Large intestine (tissue), 12 donors: ENCODE data around the gene LRRC59. TPM values are rescaled to one million over a fixed set of nuclear protein-coding genes. Genes with fewer than 3 reads are reported as not detected.

Experiments
- DNase-seq, 2 donors: peaks; one replicate each; pipeline versions ENCODE4 v3.0.0 to v3.0.0-alpha.2; 2013
- H3K27ac ChIP-seq: one replicate; pipeline ENCODE4 v1.5.1; 2013; ENCODE audit warnings: low read length
- H3K27me3 ChIP-seq: 2 replicates; pipeline ENCODE4 v1.6.1; 2013; ENCODE audit warnings: low read length; ENCODE audit not compliant: control insufficient read depth, insufficient read depth
- H3K36me3 ChIP-seq: 2 replicates; pipeline ENCODE4 v1.6.1; 2013; ENCODE audit warnings: low read length; ENCODE audit not compliant: control insufficient read depth, insufficient read depth
- H3K4me1 ChIP-seq: one replicate; pipeline ENCODE4 v1.6.1; 2013; ENCODE audit warnings: low read length; ENCODE audit not compliant: control insufficient read depth, insufficient read depth
- H3K4me3 ChIP-seq: one replicate; pipeline ENCODE4 v1.5.1; 2013; ENCODE audit warnings: low read length
- H3K9me3 ChIP-seq: one replicate; pipeline ENCODE4 v1.6.1; 2013; ENCODE audit warnings: mild to moderate bottlenecking, low read depth, low read length, moderate library complexity; ENCODE audit not compliant: control insufficient read depth
- WGBS: methylation state at CpG from one replicate; pipeline ENCODE4 v1.1.5; 2013; ENCODE audit warnings: low lambda C conversion rate; ENCODE audit not compliant: insufficient coverage; 5-methylcytosine and 5-hydroxymethylcytosine counted together
- long read RNA-seq, 11 donors: transcript quantifications; one replicate each; lab custom pipeline, GENCODE V29; 2026
- polyA plus RNA-seq: library from polyadenylated mRNA; unstranded; fragments of 120-200 nt; gene quantifications from one replicate; pipeline ENCODE4 v1.2.1, GENCODE V29; 2013

Gene LRRC59
- polyA plus RNA-seq: 79.8 TPM
- long read RNA-seq, donor 1, transcript LRRC59-201 (7 exons, 2,910 nt): major isoform, 19 of 19 reads
- long read RNA-seq, donor 1, partial matches to known transcripts: 0 of 19 reads
- long read RNA-seq, donor 1, other reads (novel, unspliced or antisense): 0 of 19 reads
- long read RNA-seq, donor 2, transcript LRRC59-201 (7 exons, 2,910 nt): major isoform, 31 of 33 reads
- long read RNA-seq, donor 2, partial matches to known transcripts: 0 of 33 reads
- long read RNA-seq, donor 2, other reads (novel, unspliced or antisense): 0 of 33 reads
- long read RNA-seq, donor 3: 0 reads
- long read RNA-seq, donor 4, partial matches to known transcripts: 0 of 1 reads
- long read RNA-seq, donor 4, other reads (novel, unspliced or antisense): 0 of 1 reads
- long read RNA-seq, donor 5, transcript LRRC59-201 (7 exons, 2,910 nt): major isoform, 14 of 14 reads
- long read RNA-seq, donor 5, partial matches to known transcripts: 0 of 14 reads
- long read RNA-seq, donor 5, other reads (novel, unspliced or antisense): 0 of 14 reads
- long read RNA-seq, donor 6, transcript LRRC59-201 (7 exons, 2,910 nt): major isoform, 29 of 29 reads
- long read RNA-seq, donor 6, partial matches to known transcripts: 0 of 29 reads
- long read RNA-seq, donor 6, other reads (novel, unspliced or antisense): 0 of 29 reads
- long read RNA-seq, donor 7, transcript LRRC59-201 (7 exons, 2,910 nt): major isoform, 8 of 8 reads
- long read RNA-seq, donor 7, partial matches to known transcripts: 0 of 8 reads
- long read RNA-seq, donor 7, other reads (novel, unspliced or antisense): 0 of 8 reads
- long read RNA-seq, donor 8, transcript LRRC59-201 (7 exons, 2,910 nt): major isoform, 25 of 26 reads
- long read RNA-seq, donor 8, partial matches to known transcripts: 0 of 26 reads
- long read RNA-seq, donor 8, other reads (novel, unspliced or antisense): 0 of 26 reads
- long read RNA-seq, donor 9, transcript LRRC59-201 (7 exons, 2,910 nt): major isoform, 18 of 19 reads
- long read RNA-seq, donor 9, partial matches to known transcripts: 0 of 19 reads
- long read RNA-seq, donor 9, other reads (novel, unspliced or antisense): 0 of 19 reads
- long read RNA-seq, donor 10, transcript LRRC59-201 (7 exons, 2,910 nt): major isoform, 39 of 39 reads
- long read RNA-seq, donor 10, partial matches to known transcripts: 0 of 39 reads
- long read RNA-seq, donor 10, other reads (novel, unspliced or antisense): 0 of 39 reads
- long read RNA-seq, donor 11, transcript LRRC59-201 (7 exons, 2,910 nt): major isoform, 18 of 18 reads
- long read RNA-seq, donor 11, partial matches to known transcripts: 0 of 18 reads
- long read RNA-seq, donor 11, other reads (novel, unspliced or antisense): 0 of 18 reads

GRCh38 chr17:50397111-50397918 lies at the start of gene LRRC59:
TSS of gene LRRC59 (minus strand) at chr17:50397523. CDS start at chr17:50397317, 206 bp downstream.
- H3K4me1 ChIP-seq: no peaks in the 10 kb centered on the region
- WGBS: no CpG with 5 or more reads among the region's 70 CpGs

GRCh38 chr17:50445730-50446325 lies 48.5 kb upstream of the LRRC59 start:
- no CpG with 5 or more reads among the region's 1 CpG for WGBS
- H3K9me3 ChIP-seq: no peaks in the 10 kb centered on the region
- no peak for DNase-seq
- H3K36me3 ChIP-seq: no peaks in the 10 kb centered on the region
- H3K4me3 ChIP-seq: no peak overlapping the region
- H3K27ac ChIP-seq: no peak overlapping the region
- no peaks in the 10 kb centered on the region for H3K27me3 ChIP-seq
- peaks cover 40% of the 10 kb centered on the region for H3K4me1 ChIP-seq

More at GRCh38 chr17:50397111-50397918, at the start of gene LRRC59:
- H3K27ac ChIP-seq: peak within 1 kb of the TSS; percentile 90
- peak; percentile 84 to 85 for DNase-seq
- peak within 1 kb of the TSS; percentile 99 for H3K4me3 ChIP-seq
- no peaks in the 10 kb centered on the region for H3K27me3 ChIP-seq
- peaks cover 28% of the 10 kb centered on the region for H3K36me3 ChIP-seq
- peaks cover 2% of the 10 kb centered on the region for H3K9me3 ChIP-seq

- no peaks in the 10 kb centered on the region for H3K36me3 ChIP-seq
- H3K4me3 ChIP-seq: no peak overlapping the region
- H3K4me1 ChIP-seq: peaks cover 47% of the 10 kb centered on the region
- 100% methylated on average over 1 of the region's 6 CpGs for WGBS
- no peaks in the 10 kb centered on the region for H3K27me3 ChIP-seq
- no peak for DNase-seq
- H3K9me3 ChIP-seq: no peaks in the 10 kb centered on the region
- H3K27ac ChIP-seq: no peak overlapping the region
These were observed 47.8 kb upstream of the LRRC59 start for GRCh38 chr17:50444841-50445715.

GRCh38 chr17:50443505-50443974 lies 46.2 kb upstream of the LRRC59 start:
- no peaks in the 10 kb centered on the region for H3K36me3 ChIP-seq
- H3K9me3 ChIP-seq: no peaks in the 10 kb centered on the region
- H3K27ac ChIP-seq: peak overlapping the region; percentile 31
- no peaks in the 10 kb centered on the region for H3K27me3 ChIP-seq
- H3K4me1 ChIP-seq: peaks cover 53% of the 10 kb centered on the region
- no CpG with 5 or more reads among the region's 3 CpGs for WGBS
- peak in 1 of 2 donors; percentile 66 for DNase-seq
- no peak overlapping the region for H3K4me3 ChIP-seq

GRCh38 chr17:50440838-50441829 lies 43.8 kb upstream of the LRRC59 start:
- no CpG with 5 or more reads among the region's 10 CpGs for WGBS
- peaks cover 5% of the 10 kb centered on the region for H3K36me3 ChIP-seq
- DNase-seq: no peak
- H3K27ac ChIP-seq: peak overlapping the region; percentile 89
- no peaks in the 10 kb centered on the region for H3K9me3 ChIP-seq
- no peak overlapping the region for H3K4me3 ChIP-seq
- peaks cover 42% of the 10 kb centered on the region for H3K4me1 ChIP-seq
- H3K27me3 ChIP-seq: no peaks in the 10 kb centered on the region

GRCh38 chr17:50440172-50440837 lies 43.0 kb upstream of the LRRC59 start:
- peak; percentile 83 to 90 for DNase-seq
- Histone ChIP-seq H3K36me3 (peaks cover 5% of the 10 kb centered on the region), H3K9me3 (no peaks in the 10 kb centered on the region), H3K4me1 (peaks cover 42% of the 10 kb centered on the region), H3K27me3 (no peaks in the 10 kb centered on the region), H3K4me3 (no peak overlapping the region), H3K27ac (peak overlapping the region; percentile 89)
- WGBS: no CpG with 5 or more reads among the region's 4 CpGs

GRCh38 chr17:50439008-50439407 lies 41.7 kb upstream of the LRRC59 start:
- Histone ChIP-seq H3K27ac (no peak overlapping the region), H3K27me3 (no peaks in the 10 kb centered on the region), H3K4me3 (no peak overlapping the region), H3K36me3 (peaks cover 5% of the 10 kb centered on the region), H3K9me3 (no peaks in the 10 kb centered on the region), H3K4me1 (peaks cover 40% of the 10 kb centered on the region)
- no peak for DNase-seq
- no CpG with 5 or more reads among the region's 4 CpGs for WGBS
